Activated naive CD8-positive, alpha-beta T cell treated with anti-CD3 and anti-CD28 coated beads, Interleukin-2, amount 50 U/mL, for 24 hours (primary cell): ENCODE data around the gene ABHD8.

Experiments
- ATAC-seq: fragments of 150-1000 bp; cut with Tn5 transposase; one replicate; pipeline ENCODE4 v1.10.0; 2021
- DNase-seq: peaks from one replicate; pipeline ENCODE4 v3.0.0; 2021
- H3K27ac Mint-ChIP-seq: one replicate; pipeline ENCODE4 v1.8.0; 2021; ENCODE audit warnings: mild to moderate bottlenecking, mixed read lengths
- H3K27me3 Mint-ChIP-seq: one replicate; pipeline ENCODE4 v1.8.0; 2021; ENCODE audit warnings: mixed read lengths
- H3K36me3 Mint-ChIP-seq: one replicate; pipeline ENCODE4 v1.8.0; 2021; ENCODE audit warnings: low read depth, mixed read lengths
- H3K4me1 Mint-ChIP-seq: one replicate; pipeline ENCODE4 v1.8.0; 2021; ENCODE audit warnings: mixed read lengths
- H3K4me3 Mint-ChIP-seq: one replicate; pipeline ENCODE4 v1.8.0; 2021; ENCODE audit warnings: mild to moderate bottlenecking, moderate library complexity, mixed read lengths
- H3K9me3 Mint-ChIP-seq: one replicate; pipeline ENCODE4 v1.8.0; 2021; ENCODE audit warnings: mixed read lengths

ABHD8 gene

DNA sequence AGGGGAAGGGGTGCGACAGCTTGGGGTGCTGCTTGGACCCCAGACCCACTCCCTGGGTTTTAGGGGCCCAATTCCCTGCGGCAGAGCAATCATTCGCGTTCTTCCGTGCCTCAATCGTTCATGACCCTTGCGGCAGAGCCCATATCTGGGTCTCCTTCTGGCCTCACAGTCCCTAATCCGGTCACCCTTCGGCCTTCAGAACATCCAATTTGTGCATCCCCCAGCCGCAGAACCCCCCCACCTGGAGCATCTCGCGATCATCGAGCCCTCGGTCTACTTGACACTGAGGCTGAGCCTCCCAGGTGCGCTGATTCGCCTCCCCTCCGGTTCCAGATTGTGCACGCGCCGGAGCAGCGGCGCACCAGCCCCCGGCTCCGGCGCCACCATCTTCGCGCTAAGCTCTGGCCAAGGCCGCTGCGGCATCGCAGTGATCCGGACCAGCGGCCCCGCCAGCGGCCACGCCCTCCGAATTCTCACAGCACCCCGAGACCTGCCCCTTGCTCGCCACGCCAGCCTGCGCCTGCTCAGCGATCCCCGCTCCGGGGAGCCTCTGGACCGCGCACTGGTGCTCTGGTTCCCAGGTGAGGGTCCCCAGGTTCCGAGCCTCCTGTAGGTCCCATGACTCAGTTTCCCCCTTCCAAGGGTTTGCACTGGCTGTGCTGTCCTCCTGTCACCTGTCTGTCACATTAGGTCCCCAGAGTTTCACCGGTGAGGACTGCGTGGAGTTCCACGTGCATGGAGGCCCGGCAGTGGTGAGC, 34.6 kb upstream of the ABHD8 start:
- peak overlapping the region; percentile 86 for H3K27ac Mint-ChIP-seq
- H3K4me1 Mint-ChIP-seq = peaks cover 28% of the 10 kb centered on the region
- H3K36me3 Mint-ChIP-seq = peaks cover 2% of the 10 kb centered on the region
- no peaks in the 10 kb centered on the region for H3K27me3 Mint-ChIP-seq
- DNase-seq (peak; percentile 62), ATAC-seq (no peak)
- peak overlapping the region; percentile 95 for H3K4me3 Mint-ChIP-seq
- no peaks in the 10 kb centered on the region for H3K9me3 Mint-ChIP-seq

DNA sequence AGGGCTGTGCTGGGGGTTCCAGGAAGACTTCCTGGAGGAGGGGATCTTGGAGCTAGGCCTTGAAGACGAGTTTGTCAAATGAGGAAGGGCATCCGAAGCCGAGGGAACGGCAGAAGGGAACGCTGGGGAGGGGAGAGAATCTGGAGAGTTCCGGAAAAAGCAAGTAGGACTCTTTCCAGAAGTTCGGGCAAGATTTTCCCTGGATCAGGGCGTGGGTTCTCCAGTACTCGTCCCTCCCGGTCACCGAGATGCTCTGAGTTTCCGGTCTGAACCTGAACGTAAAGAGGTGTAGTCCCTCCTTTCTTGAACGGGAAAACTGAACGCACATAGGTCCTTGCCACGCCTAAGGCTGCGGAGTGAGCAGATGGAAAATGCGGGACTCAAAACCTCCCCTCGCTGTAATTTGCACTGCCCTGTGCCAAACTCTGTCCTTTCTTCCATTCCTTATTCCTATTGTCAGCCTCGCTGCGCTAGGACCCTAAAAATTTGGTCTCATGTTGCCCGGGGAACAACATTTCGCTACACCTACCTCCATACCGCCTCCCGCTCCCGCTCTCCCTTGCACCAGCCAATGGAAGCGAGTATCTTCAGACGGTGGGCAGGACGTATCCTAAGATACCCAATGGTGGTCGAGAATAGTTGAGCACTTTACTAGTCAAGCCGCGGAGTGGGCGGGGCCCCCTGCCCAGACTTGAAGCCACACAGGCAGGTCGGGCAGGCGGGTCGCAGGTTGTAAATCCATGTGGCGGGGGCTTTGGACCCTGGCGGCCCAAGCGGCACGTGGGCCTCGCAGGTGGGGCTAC, 33.8 kb upstream of the ABHD8 start, which contains the start of gene GTPBP3:
Gene GTPBP3, plus strand, starts transcription at position 682 of the 803 bp plus-strand sequence. Its CDS starts 59 bp downstream, at position 741.
- Mint-ChIP-seq H3K4me3 (peak within 1 kb of the TSS; percentile 95), H3K36me3 (no peaks in the 10 kb centered on the region), H3K9me3 (no peaks in the 10 kb centered on the region), H3K27ac (peak within 1 kb of the TSS; percentile 86), H3K4me1 (peaks cover 28% of the 10 kb centered on the region), H3K27me3 (no peaks in the 10 kb centered on the region)
- peak; percentile 93 for ATAC-seq
- peak; percentile 94 for DNase-seq

DNA sequence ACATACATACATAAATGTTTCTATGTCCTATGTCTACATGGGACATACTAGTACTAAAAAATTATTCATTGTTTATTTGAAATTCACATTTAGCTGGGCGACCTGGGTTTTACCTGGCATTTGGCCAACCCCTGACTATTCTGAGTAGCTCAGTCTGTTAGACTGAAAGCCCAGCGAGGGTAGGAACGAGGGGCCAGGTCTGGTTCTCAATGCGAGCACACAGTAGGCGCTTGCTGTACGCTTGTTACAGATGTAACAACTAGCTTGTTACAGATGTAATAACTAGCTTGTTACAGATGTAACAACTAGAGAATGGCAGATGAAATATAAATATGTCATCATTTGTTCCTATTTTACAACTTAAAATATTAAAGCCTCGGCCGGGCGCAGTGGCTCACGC, 32.4 kb upstream of the ABHD8 start:
- H3K27ac Mint-ChIP-seq = no peak overlapping the region

DNA sequence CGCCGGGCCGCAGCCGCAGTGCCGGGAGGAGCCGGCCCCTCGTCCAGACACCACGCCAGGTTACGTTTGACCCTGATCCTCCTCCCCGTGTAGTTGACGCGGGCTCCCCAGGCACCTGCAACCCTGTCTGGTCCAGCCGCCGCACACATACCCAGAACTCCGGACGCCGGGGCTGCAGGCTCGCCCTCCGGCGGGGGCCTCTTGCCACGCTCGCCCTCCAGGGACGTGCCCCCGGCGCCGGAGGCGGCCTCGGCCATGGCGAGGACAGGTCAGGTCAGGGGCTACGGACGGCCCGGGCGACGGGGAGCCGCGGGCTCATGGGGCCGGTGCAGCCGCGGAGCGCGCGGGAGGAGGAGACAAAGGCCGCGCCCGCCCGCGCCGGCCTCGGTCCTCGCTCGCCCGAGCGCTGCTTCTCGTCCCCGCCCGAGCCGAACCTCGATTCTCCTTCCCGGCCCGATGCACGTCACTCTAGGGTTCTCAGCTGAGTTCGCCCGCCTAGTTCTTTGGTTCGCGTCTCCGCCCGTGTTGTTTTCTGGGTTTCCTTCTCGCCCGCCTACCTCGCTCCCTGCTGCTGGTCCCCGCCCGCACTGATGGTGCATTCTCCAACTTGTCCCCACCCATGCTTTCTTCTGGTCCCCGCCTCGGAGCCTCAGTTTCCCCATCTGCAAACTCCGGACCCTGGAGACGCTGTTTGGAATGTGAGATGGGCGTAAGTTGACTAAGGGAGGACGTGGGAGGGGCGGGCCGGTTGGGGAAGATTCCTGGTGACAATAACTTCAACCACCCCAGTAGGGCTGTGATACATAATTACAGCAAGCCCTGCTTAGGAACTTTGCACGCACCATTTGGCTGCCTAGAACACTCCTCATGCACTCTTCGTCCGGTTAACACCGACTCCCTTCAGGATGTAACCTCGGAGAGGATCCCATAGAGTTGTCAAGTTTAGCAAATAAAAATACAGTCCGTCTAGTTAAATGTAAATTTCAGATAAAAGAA, 31.5 kb upstream of the ABHD8 start, which contains the start of gene ANO8:
Gene ANO8, minus strand, starts transcription at position 442 of the 996 bp plus-strand sequence. Its CDS starts 185 bp downstream, at position 257.
- ATAC-seq (peak; percentile 51), DNase-seq (peak; percentile 97)
- Mint-ChIP-seq H3K4me3 (peak within 1 kb of the TSS; percentile 81), H3K27ac (peak within 1 kb of the TSS; percentile 79), H3K36me3 (no peaks in the 10 kb centered on the region), H3K4me1 (peaks cover 33% of the 10 kb centered on the region), H3K27me3 (no peaks in the 10 kb centered on the region), H3K9me3 (no peaks in the 10 kb centered on the region)

More for the DNA sequence above, 32.4 kb upstream of the ABHD8 start:
- Mint-ChIP-seq H3K4me3 (no peak overlapping the region), H3K36me3 (no peaks in the 10 kb centered on the region), H3K4me1 (peaks cover 28% of the 10 kb centered on the region), H3K9me3 (no peaks in the 10 kb centered on the region), H3K27me3 (no peaks in the 10 kb centered on the region)
- no peak for DNase-seq
- ATAC-seq = no peak

DNA sequence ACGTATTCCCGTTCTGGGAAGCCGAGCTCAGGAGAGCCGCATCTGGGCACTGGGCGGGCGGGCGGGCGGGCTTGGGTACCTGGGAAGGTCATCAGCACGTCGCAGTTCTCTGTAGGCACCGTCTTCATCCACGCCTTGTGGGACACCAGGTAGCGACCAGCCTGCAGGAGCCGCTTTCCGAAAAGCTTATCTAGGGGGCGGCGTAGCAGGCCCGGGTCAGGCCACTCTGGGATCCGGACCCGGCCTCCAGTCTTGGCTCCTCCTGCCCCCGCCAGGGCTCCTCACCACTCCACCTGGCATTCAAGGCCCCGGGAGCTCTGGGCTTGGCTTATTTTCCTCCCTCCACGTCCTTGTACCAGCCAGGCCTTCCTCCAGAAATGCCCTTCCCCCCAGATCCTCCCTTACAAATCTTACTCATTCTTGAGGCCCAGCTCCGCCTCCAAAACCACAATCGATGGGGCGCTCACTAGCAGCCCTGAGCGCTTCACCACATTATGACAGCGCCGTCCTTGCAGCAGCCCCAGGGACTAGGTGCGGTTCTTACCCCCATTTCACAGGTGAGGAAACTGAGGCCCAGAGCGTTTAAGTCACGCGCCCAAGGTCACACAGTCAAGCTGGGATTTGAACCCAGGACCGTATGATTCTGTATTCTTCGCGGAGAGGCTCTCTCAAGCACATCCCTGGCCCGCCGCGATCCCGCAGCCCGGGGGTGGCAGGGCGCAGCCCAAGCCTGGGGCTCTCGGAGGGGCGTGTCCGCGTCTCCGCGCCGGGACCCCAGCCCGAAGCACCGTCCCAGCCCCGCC, 30.6 kb upstream of the ABHD8 start:
- Mint-ChIP-seq H3K27me3 (no peaks in the 10 kb centered on the region), H3K27ac (peak overlapping the region; percentile 79), H3K4me3 (peak overlapping the region; percentile 78), H3K4me1 (peaks cover 33% of the 10 kb centered on the region), H3K36me3 (no peaks in the 10 kb centered on the region), H3K9me3 (no peaks in the 10 kb centered on the region)
- DNase-seq = peak; percentile 79
- ATAC-seq = peak; percentile 47

DNA sequence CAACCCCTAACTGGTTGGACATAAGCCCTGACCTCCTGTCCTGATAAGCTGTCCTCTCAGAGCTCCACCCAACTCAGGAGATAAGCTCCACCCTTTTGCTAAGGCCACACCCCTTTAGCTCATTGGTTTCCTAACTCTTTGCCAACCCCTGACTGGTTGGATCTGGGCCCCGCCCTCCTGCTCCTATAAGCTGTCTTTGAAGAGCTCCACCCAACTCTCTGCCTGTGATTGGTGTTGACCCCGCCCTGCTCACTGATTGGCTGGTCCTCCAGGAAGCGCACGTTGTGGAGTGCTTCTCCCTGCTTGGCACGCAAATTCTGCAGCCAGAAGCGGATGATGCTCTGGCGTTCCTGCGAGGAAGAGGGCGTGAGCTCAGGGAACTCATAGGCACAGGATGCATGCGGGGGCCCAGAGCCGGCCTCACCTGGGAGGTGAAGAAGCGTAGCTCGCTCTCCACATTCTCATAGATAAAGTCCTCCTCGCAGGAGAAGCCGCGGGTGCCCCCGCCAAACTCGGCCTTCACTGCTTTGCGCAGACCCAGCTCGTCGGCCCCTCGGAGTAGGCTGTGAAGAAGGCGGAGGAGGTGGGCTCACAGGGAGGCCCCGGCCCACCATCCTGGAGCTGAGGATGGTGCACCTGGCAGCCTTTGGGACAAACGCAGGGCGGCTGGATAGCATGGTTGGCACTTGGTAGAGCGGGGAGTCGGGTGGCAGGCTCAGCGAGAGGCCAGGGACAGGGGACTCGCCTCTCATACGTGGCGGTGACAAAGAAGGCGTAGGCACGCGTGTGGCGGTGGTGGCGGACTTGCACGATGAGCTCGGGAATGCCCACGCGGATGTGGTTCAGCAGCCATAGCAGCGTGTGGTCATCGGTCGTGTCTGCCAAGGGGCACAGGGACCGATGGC, 29.7 kb upstream of the ABHD8 start:
- Mint-ChIP-seq H3K4me3 (no peak overlapping the region), H3K27me3 (no peaks in the 10 kb centered on the region), H3K36me3 (no peaks in the 10 kb centered on the region), H3K4me1 (peaks cover 26% of the 10 kb centered on the region), H3K27ac (no peak overlapping the region), H3K9me3 (no peaks in the 10 kb centered on the region)
- DNase-seq (peak; percentile 52), ATAC-seq (no peak)

DNA sequence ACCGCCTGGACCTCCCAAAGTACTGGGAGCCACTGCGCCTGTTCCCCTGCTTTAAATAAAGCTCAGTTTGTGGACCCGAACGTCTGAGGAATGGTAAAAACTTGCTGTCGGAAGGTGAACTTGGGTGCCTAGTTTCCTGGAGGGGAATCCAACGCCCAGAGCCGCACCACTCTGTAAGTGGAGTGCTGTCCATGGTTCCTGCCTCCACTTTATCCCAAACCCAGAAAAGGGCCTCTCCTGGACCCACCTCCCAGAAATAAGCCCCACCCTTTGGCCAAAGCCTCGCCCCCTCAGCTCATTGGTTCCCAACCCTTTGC, 29.1 kb upstream of the ABHD8 start:
- ATAC-seq (no peak), DNase-seq (no peak)
- Mint-ChIP-seq H3K27me3 (no peaks in the 10 kb centered on the region), H3K4me1 (peaks cover 26% of the 10 kb centered on the region), H3K4me3 (no peak overlapping the region), H3K27ac (no peak overlapping the region), H3K9me3 (no peaks in the 10 kb centered on the region), H3K36me3 (no peaks in the 10 kb centered on the region)

DNA sequence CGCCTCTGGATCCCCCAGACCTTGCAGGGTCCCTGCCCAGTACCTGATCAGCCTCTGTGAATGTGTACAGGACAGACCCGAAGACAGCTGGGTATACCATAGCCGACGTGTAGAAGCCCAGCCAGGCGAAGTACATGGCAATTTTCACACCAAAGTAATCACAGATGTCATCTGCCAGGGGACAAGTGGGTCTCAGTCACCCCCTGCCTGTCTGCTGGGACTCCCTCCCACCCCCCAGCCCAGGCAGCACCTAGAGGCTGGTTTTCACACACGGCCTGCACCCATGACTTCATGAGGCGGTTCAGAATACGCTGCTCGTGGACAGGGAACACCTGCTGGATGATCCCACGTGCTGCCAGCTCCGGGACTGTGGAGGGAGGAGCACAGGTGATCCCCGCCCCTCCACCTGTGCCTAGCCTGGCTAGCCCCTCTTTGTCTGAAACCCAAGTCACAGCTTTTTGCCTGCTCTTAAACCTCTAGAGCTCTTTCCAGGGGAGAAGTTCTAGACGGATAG, 27.9 kb upstream of the ABHD8 start:
- no peak for ATAC-seq

DNA sequence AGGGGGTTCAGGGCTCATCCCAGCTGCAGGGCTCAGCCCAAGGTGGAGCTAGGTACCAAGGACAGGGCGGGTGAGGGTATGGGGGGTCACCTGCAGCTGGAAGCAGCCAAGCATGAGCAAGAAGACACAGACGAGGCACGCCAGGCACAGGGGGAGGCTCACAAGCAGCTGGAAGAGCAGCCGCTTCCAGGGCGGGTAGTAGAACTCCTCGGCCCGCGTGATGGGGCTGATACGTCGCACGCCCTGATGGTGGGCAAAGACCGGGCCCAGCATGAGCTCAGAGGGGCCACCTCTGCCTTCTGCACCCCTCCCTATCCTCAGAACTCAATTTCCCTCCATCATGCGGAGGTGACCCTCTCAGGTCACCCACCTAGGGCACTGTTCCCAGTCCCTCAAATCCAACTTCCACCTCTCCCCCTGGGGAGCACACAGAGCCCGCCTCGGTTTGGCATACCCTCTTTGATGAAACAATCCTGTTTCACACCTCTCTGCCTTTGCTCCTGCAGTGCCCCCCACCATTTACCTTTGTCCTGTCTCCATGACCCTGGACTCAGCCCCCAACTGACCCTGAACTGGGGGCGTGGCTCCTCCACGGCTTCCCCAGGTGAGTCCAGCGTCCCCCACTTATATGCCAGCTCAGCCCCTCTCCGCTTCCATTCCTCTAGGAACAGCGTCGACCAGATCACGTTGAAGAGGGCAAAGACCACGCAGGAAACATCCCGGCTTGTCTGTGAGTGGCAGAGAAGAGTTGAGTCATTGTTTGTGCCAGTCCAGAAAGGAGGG, 27.2 kb upstream of the ABHD8 start:
- no peak overlapping the region for H3K4me3 Mint-ChIP-seq
- DNase-seq = no peak
- H3K27ac Mint-ChIP-seq = no peak overlapping the region
- ATAC-seq = no peak
- no peaks in the 10 kb centered on the region for H3K36me3 Mint-ChIP-seq
- H3K4me1 Mint-ChIP-seq = peaks cover 22% of the 10 kb centered on the region
- no peaks in the 10 kb centered on the region for H3K9me3 Mint-ChIP-seq
- H3K27me3 Mint-ChIP-seq = no peaks in the 10 kb centered on the region

More for the DNA sequence above, 27.9 kb upstream of the ABHD8 start:
- Mint-ChIP-seq H3K27ac (no peak overlapping the region), H3K36me3 (no peaks in the 10 kb centered on the region), H3K4me1 (peaks cover 25% of the 10 kb centered on the region), H3K9me3 (no peaks in the 10 kb centered on the region), H3K27me3 (no peaks in the 10 kb centered on the region), H3K4me3 (no peak overlapping the region)
- DNase-seq = no peak

DNA sequence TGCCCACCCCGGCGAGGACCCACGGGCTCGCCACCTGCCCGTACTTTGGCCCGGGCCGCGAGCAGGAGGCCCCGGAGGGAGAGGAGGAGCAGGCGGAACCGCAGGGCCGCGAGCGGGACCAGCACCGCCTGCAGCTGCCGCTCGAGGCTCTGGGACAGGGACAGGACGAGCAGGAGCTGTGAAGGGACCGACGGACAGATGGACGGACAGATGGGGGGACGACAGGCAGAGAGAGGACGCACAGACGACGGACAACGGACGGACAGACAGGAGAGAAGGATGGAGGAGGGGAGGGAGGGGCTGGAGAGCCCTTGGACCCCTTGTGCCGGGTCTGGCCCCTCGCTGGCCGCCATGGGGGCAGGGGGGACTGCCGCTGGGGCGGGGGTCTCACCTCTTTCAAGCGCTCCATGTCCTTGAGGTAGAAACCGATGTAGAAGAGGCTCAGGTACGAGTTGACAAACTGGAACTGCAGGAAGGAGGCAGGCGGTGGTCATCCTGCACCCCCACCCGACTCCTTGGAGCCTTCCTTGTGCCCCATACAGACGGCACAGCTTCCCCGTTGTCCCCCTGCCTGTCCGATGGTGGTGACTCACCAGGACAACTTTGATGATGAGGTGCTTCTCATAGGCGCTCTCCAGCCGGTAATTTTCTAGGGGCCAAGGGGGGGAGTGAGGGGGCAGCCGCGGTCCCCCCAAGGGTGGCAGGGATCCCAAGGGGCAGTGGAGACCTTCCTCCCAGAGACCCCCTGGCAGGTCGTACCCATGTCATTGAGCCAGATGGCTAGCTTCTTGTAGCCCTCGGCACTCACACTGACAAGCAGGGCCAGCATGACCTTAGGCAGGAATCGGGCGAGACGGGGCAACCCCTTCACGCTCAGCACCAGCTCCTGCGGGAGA, 26.4 kb upstream of the ABHD8 start:
- no peaks in the 10 kb centered on the region for H3K9me3 Mint-ChIP-seq
- no peak overlapping the region for H3K27ac Mint-ChIP-seq
- ATAC-seq (no peak), DNase-seq (no peak)
- no peak overlapping the region for H3K4me3 Mint-ChIP-seq
- H3K27me3 Mint-ChIP-seq = no peaks in the 10 kb centered on the region
- no peaks in the 10 kb centered on the region for H3K36me3 Mint-ChIP-seq
- peaks cover 15% of the 10 kb centered on the region for H3K4me1 Mint-ChIP-seq

DNA sequence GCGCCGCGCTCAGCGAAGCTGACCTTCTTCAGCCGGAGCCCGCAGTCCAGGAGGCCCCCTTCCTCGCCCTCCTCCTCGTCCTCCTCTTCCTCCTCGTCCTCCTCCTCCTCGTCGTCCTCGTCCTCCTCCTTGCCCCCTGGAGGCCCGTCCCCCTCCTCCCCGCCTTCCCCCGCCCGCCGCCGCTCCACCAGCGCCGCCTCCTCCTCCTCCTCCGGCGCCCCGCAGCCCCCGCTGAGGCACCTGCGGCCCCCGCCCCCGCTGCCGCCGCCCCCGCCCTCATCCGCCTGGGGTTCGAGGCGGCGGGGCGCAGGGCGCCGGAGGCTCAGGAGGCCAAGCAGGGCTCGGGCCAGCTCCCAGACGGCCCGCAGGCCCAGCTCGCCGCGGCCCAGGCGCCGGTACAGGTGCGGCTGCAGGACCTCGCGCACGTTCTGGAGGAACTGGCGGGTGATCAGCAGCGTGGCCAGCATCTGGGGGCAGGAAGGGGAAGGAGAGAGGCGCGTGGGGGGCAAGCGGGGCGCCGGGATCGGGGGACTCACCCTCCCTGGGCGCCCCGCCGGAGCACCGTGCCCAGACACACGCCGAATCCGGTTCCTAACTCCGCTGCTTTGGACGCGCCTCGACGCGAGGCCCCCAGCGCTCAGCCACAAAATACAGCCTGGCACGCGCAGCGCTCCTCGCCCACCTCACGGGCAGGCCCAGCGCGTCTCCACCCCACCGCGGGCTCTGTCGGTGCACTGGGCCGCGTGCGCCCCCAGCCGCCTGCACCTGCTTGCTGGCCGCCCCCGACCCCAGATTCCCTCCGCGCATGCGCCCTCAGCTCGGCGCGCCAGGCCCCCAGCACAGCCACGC, 25.5 kb upstream of the ABHD8 start:
- Mint-ChIP-seq H3K4me1 (peaks cover 11% of the 10 kb centered on the region), H3K36me3 (no peaks in the 10 kb centered on the region), H3K9me3 (no peaks in the 10 kb centered on the region), H3K27ac (no peak overlapping the region), H3K27me3 (no peaks in the 10 kb centered on the region), H3K4me3 (no peak overlapping the region)
- no peak for ATAC-seq
- DNase-seq = peak; percentile 19
